Smooth muscle cell (in vitro differentiated cells): ENCODE results near the gene ASTL. TPM values are rescaled to one million over a fixed set of nuclear protein-coding genes. Genes with fewer than 3 reads are reported as not detected.

Source experiments
- DNase-seq: peaks from one replicate; lab custom pipeline; 2025; ENCODE audit not compliant: unreplicated experiment; lab: John Stamatoyannopoulos, UW
- H2AFZ ChIP-seq: fragments of 200-600 bp; sonication (generic); 2 replicates; pipeline ENCODE4 v1.6.0; 2016; ENCODE audit warnings: antibody characterized with exemption, low read depth, mild to moderate bottlenecking
- H3F3A ChIP-seq: fragments of 200-600 bp; sonication (generic); 2 replicates; pipeline ENCODE4 v1.6.0; 2017; ENCODE audit warnings: antibody characterized with exemption, low read depth
- H3K27ac ChIP-seq: fragments of 200-600 bp; sonication (generic); 2 replicates; pipeline ENCODE4 v1.5.1; 2016; ENCODE audit warnings: low read depth, mild to moderate bottlenecking
- H3K27me3 ChIP-seq: fragments of 200-600 bp; sonication (generic); 2 replicates; pipeline ENCODE4 v1.6.1; 2016; ENCODE audit warnings: low read depth, mild to moderate bottlenecking
- H3K36me3 ChIP-seq: fragments of 200-600 bp; sonication (generic); 2 replicates; pipeline ENCODE4 v1.5.1; 2016; ENCODE audit warnings: low read depth
- H3K4me1 ChIP-seq: fragments of 200-600 bp; sonication (generic); 2 replicates; pipeline ENCODE4 v1.5.1; 2016; ENCODE audit warnings: low read depth
- H3K4me2 ChIP-seq: fragments of 200-600 bp; sonication (generic); 2 replicates; pipeline ENCODE4 v1.6.0; 2016; ENCODE audit warnings: mild to moderate bottlenecking
- H3K4me3 ChIP-seq: fragments of 200-600 bp; sonication (generic); 2 replicates; pipeline ENCODE4 v1.5.1; 2016; ENCODE audit warnings: mild to moderate bottlenecking
- H3K79me2 ChIP-seq: fragments of 200-600 bp; sonication (generic); 2 replicates; pipeline ENCODE4 v1.6.0; 2016; ENCODE audit warnings: low read depth, mild to moderate bottlenecking
- H3K9ac ChIP-seq: fragments of 200-600 bp; sonication (generic); 2 replicates; pipeline ENCODE4 v1.6.0; 2016; ENCODE audit warnings: low read depth
- H3K9me3 ChIP-seq: fragments of 200-600 bp; sonication (generic); replicated peaks from 2 replicates; pipeline ENCODE4 v1.5.1; 2016; ENCODE audit warnings: low read depth
- H4K20me1 ChIP-seq: fragments of 200-600 bp; sonication (generic); 2 replicates; pipeline ENCODE4 v1.6.0; 2016; ENCODE audit warnings: low read depth
- WGBS: methylation state at CpG from one replicate; pipeline ENCODE4 v1.1.7; 2016; ENCODE audit warnings: low lambda C conversion rate; 5-methylcytosine and 5-hydroxymethylcytosine counted together
- polyA plus RNA-seq: library from polyadenylated mRNA; unstranded; fragments of >200 nt; fragmentation: Nextera tagmentation; extraction: Ambion mirVana; gene quantifications from 2 replicates; pipeline ENCODE4 v1.2.1, GENCODE V29; 2016
- total RNA-seq: library from RNA; depleted of rRNA; stranded (reverse); fragments of >200 nt; gene quantifications from 2 replicates; pipeline ENCODE4 v1.2.3, GENCODE V29; 2014
- TF ChIP-seq, protein P1 (sequence below): fragments of 200-600 bp; sonication (generic); IDR thresholded peaks from 2 replicates; pipeline ENCODE4 v1.5.1; 2017; ENCODE audit warnings: borderline replicate concordance, mild to moderate bottlenecking, antibody characterized with exemption; ENCODE audit not compliant: insufficient read depth, poor library complexity, severe bottlenecking

The ASTL gene
- 0.40 TPM in 1 of 2 replicates, not detected in the other for total RNA-seq
- polyA plus RNA-seq, result 0.50 TPM in 1 of 2 replicates, not detected in the other

- Histone ChIP-seq H3K27me3 (peaks cover 11% of the 10 kb centered on the region), H3F3A (no peaks in the 10 kb centered on the region), H2AFZ (no peak within 1 kb of the TSS), H3K36me3 (no peaks in the 10 kb centered on the region), H4K20me1 (peaks cover 4% of the 10 kb centered on the region), H3K4me1 (no peaks in the 10 kb centered on the region), H3K4me2 (no peak within 1 kb of the TSS), H3K4me3 (no peak within 1 kb of the TSS), H3K27ac (no peak within 1 kb of the TSS), H3K9me3 (no peaks in the 10 kb centered on the region), H3K9ac (no peak within 1 kb of the TSS), H3K79me2 (no peaks in the 10 kb centered on the region)
- WGBS, result 15% methylated on average over 12 of the region's 17 CpGs
- DNase-seq, result no peak
- TF ChIP-seq, protein P1, sequence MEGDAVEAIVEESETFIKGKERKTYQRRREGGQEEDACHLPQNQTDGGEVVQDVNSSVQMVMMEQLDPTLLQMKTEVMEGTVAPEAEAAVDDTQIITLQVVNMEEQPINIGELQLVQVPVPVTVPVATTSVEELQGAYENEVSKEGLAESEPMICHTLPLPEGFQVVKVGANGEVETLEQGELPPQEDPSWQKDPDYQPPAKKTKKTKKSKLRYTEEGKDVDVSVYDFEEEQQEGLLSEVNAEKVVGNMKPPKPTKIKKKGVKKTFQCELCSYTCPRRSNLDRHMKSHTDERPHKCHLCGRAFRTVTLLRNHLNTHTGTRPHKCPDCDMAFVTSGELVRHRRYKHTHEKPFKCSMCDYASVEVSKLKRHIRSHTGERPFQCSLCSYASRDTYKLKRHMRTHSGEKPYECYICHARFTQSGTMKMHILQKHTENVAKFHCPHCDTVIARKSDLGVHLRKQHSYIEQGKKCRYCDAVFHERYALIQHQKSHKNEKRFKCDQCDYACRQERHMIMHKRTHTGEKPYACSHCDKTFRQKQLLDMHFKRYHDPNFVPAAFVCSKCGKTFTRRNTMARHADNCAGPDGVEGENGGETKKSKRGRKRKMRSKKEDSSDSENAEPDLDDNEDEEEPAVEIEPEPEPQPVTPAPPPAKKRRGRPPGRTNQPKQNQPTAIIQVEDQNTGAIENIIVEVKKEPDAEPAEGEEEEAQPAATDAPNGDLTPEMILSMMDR, result peak; percentile 44
Measured at GRCh38 chr2:96138179-96139145, at the start of gene ASTL. TSS of gene ASTL (minus strand) at chr2:96138502. CDS start at chr2:96138436, 66 bp downstream.

- no peak overlapping the region for H3K4me2 ChIP-seq
- 95% methylated on average over 5 of the region's 5 CpGs for WGBS
Measured at GRCh38 chr2:96186562-96186961, 48.3 kb upstream of the ASTL start.

GRCh38 chr2:96185516-96185915 lies 47.2 kb upstream of the ASTL start:
- TF ChIP-seq, protein P1, result no peak
- DNase-seq, result no peak
- no peak overlapping the region for H3K4me3 ChIP-seq
- H3K79me2 ChIP-seq, result no peaks in the 10 kb centered on the region
- no peaks in the 10 kb centered on the region for H3K9me3 ChIP-seq
- no peaks in the 10 kb centered on the region for H3K27me3 ChIP-seq
- peaks cover 12% of the 10 kb centered on the region for H3K36me3 ChIP-seq
- H3K9ac ChIP-seq, result no peak overlapping the region
- 98% methylated on average over 1 of the region's 1 CpG for WGBS
- H3K4me2 ChIP-seq, result no peak overlapping the region
- H3K27ac ChIP-seq, result no peak overlapping the region
- H4K20me1 ChIP-seq, result peaks cover 5% of the 10 kb centered on the region
- H2AFZ ChIP-seq, result no peak overlapping the region
- no peaks in the 10 kb centered on the region for H3F3A ChIP-seq
- no peaks in the 10 kb centered on the region for H3K4me1 ChIP-seq

More at GRCh38 chr2:96186562-96186961, 48.3 kb upstream of the ASTL start:
- H3K9ac ChIP-seq, result no peak overlapping the region
- no peaks in the 10 kb centered on the region for H3K4me1 ChIP-seq
- no peak for DNase-seq
- H4K20me1 ChIP-seq, result peaks cover 5% of the 10 kb centered on the region
- no peaks in the 10 kb centered on the region for H3K9me3 ChIP-seq
- no peak overlapping the region for H3K4me3 ChIP-seq
- H3K27ac ChIP-seq, result no peak overlapping the region
- TF ChIP-seq, protein P1, result no peak
- no peaks in the 10 kb centered on the region for H3K79me2 ChIP-seq
- no peak overlapping the region for H2AFZ ChIP-seq
- no peaks in the 10 kb centered on the region for H3K27me3 ChIP-seq
- H3F3A ChIP-seq, result no peaks in the 10 kb centered on the region
- peaks cover 16% of the 10 kb centered on the region for H3K36me3 ChIP-seq
